ACC112 (cell line): Measurements from ENCODE around the gene TBC1D22A.

Experiments
- H2AFZ ChIP-seq: fragments of 200-600 bp; sonication (generic); one replicate; pipeline ENCODE4 v1.6.0; 2017; ENCODE audit warnings: antibody characterized with exemption, low read length; ENCODE audit not compliant: unreplicated experiment
- H3K27ac ChIP-seq: fragments of 200-600 bp; sonication (generic); 2 replicates; pipeline ENCODE4 v1.5.1; 2014; ENCODE audit warnings: low read depth, mild to moderate bottlenecking, antibody characterized with exemption, low read length, moderate library complexity
- H3K27me3 ChIP-seq: fragments of 200-600 bp; sonication (generic); 2 replicates; pipeline ENCODE4 v1.6.1; 2014; ENCODE audit warnings: mild to moderate bottlenecking, antibody characterized with exemption, low read length, moderate library complexity, mixed read lengths; ENCODE audit not compliant: insufficient read depth
- H3K36me3 ChIP-seq: fragments of 200-600 bp; sonication (generic); 2 replicates; pipeline ENCODE4 v1.6.1; 2016; ENCODE audit warnings: mild to moderate bottlenecking, antibody characterized with exemption, low read length, moderate library complexity, mixed read lengths; ENCODE audit not compliant: insufficient read depth
- H3K4me1 ChIP-seq: fragments of 200-600 bp; sonication (generic); one replicate; pipeline ENCODE4 v1.6.1; 2016; ENCODE audit warnings: low read length, mixed read lengths; ENCODE audit not compliant: insufficient read depth, unreplicated experiment, control insufficient read depth
- H3K4me3 ChIP-seq: fragments of 200-600 bp; sonication (generic); 2 replicates; pipeline ENCODE4 v1.5.1; 2014; ENCODE audit warnings: mild to moderate bottlenecking, low read depth, low read length
- H3K79me2 ChIP-seq: fragments of 200-600 bp; sonication (generic); one replicate; pipeline ENCODE4 v1.6.0; 2016; ENCODE audit warnings: low read length; ENCODE audit not compliant: control insufficient read depth, unreplicated experiment, insufficient read depth

The TBC1D22A gene

DNA sequence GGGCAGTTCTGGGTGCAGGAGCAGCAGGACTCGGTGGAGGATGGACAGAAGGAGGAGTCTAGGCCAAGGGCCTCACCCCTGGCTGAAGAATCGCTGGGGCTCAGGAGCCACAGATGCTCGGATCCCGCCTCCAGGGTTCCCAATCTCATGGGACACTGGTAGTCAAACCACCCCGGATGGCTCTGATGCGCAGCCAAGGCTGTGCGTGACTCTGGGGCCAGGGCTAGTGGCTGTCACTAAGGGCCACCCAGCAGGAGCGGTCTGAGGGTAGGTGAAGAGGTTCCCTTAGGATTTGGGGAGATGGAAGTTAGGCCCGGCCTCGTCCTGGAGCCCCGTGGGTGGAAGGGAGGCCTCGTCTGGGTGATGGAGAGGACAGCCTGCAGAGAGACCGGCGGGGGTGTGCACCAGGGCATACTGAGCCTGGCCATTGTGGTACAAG is 300.6 kb downstream of the TBC1D22A start:
- Histone ChIP-seq H3K27me3 (no peaks in the 10 kb centered on the region), H3K36me3 (no peaks in the 10 kb centered on the region)

DNA sequence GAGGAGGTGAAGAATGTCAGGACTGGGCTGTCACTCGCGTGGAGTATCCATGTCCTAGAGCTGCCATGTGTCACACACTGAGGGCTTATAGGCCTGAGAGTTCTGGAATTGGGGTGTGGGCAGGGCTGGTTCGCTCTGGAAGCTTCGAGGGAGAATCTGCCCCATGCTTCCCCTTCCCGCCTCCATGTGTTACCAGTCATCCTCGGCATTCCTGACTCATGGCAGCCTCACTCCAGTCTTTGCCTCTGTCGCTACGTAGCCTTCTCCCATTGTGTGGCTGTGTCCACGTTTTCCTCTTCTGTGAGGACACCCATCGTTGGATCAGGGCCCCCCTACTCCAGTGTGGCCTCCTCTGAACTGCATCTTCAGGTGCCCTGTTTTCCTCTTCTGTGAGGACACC is 301.2 kb downstream of the TBC1D22A start:
- Histone ChIP-seq H3K79me2 (no peaks in the 10 kb centered on the region), H3K36me3 (no peaks in the 10 kb centered on the region), H2AFZ (no peak overlapping the region), H3K27ac (no peak overlapping the region), H3K4me1 (no peaks in the 10 kb centered on the region), H3K27me3 (no peaks in the 10 kb centered on the region), H3K4me3 (no peak overlapping the region)

More for the DNA sequence above, 300.6 kb downstream of the TBC1D22A start:
- H2AFZ ChIP-seq = no peak overlapping the region
- no peak overlapping the region for H3K4me3 ChIP-seq
- H3K4me1 ChIP-seq = no peaks in the 10 kb centered on the region
- H3K79me2 ChIP-seq = no peaks in the 10 kb centered on the region
- H3K27ac ChIP-seq = no peak overlapping the region

DNA sequence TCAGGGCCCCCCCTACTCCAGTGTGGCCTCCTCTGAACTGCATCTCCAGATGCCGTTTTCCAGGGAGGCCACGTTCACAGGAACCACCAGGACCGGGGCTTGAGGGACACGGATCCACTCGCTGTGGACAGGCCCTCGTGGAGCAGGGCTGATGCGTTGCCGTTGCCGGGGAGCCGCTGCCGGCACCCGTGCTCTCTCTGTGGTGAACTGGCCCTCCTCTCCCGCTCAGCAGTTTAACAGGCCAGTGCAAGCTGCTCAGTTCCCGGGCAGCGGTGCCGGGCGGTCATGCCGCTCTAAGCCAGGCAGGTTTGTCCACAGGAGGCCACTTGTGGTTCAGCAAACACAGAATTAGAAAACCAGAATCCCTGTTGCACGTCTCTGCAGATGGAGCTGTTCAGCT is 301.6 kb downstream of the TBC1D22A start:
- Histone ChIP-seq H3K36me3 (no peaks in the 10 kb centered on the region), H3K79me2 (no peaks in the 10 kb centered on the region), H3K27me3 (no peaks in the 10 kb centered on the region), H3K4me1 (no peaks in the 10 kb centered on the region), H3K4me3 (no peak overlapping the region), H2AFZ (no peak overlapping the region), H3K27ac (no peak overlapping the region)

DNA sequence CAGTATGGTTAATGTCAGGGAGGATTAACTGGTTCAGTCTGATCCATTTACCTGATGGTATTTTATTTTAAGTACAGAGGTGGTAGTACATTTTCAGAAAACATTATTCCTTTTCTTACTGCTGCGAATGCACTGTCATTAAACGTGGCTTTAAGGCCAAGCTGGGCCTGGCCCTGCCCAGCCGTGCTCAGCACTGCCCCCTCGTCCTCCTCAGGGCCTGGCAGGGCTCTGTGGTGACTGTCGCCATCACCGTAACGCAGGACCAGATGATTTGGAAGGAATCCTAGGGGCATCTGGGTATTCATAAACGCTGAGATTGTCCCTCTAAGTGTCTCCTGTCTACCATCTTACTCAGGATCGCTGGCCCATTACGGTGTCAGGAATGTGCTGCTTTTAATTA is 302.0 kb downstream of the TBC1D22A start:
- no peaks in the 10 kb centered on the region for H3K36me3 ChIP-seq
- no peaks in the 10 kb centered on the region for H3K79me2 ChIP-seq
- H3K27ac ChIP-seq = no peak overlapping the region
- H2AFZ ChIP-seq = no peak overlapping the region
- no peaks in the 10 kb centered on the region for H3K4me1 ChIP-seq
- no peaks in the 10 kb centered on the region for H3K27me3 ChIP-seq
- H3K4me3 ChIP-seq = no peak overlapping the region

DNA sequence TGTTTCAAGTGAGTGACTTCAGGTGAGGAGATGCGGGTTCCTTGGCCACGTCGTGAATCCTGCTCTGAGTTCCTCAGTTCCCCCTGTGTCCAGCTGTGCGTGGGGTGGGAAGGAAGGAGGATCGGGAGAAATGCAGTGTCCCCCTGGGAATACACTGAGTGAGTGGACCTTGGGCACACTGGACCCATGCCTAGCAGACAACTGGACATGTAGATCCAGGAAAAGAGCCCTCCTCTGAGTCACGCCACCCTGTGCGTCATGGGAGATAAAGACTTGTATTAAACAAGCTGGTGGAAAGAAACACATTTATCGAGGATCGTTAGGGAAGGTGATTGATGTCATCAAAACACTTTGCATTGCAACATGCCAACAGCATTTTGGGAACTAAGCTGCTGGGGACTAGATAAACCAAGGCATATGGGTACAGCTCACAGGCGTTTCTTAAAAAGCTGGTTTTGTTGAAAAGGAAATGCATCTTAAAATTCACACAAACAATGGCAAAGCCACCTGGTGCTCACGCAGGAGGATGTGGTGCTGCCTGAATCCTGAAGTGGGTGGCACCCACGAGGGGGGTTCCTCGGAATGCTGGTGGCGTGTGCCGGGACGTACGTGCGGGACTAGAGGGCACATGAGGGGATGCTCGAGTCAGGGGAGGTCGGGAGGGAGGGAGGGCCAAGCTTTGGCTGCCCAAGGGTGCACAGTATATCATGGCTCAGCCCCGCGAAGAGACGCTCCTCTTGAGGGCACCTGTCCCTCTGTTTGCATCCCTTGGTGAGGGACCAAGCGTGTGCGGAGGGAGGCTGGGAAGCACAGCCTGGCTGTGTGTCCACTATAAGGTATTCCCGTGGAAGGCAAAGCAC is 303.5 kb downstream of the TBC1D22A start:
- no peaks in the 10 kb centered on the region for H3K4me1 ChIP-seq
- no peak overlapping the region for H3K4me3 ChIP-seq
- no peaks in the 10 kb centered on the region for H3K27me3 ChIP-seq
- no peaks in the 10 kb centered on the region for H3K36me3 ChIP-seq
- H3K27ac ChIP-seq = no peak overlapping the region
- H3K79me2 ChIP-seq = no peaks in the 10 kb centered on the region
- no peak overlapping the region for H2AFZ ChIP-seq

DNA sequence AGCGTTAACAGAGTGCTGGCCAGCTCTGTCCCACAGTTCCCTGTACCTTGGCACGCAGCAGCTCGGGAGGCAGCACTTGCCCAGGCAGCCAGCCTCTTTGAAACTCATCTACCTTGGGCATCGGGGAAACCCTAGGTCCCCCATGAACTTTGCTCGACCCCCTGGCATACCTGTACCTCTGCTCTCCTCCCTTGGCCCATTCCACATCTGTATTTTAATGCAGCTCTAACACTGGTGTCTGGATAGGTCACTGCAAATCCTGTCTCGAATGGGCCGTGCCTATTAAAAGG is 304.1 kb downstream of the TBC1D22A start:
- Histone ChIP-seq H3K4me1 (no peaks in the 10 kb centered on the region), H3K27me3 (no peaks in the 10 kb centered on the region), H3K36me3 (no peaks in the 10 kb centered on the region), H3K27ac (no peak overlapping the region), H3K4me3 (no peak overlapping the region), H2AFZ (no peak overlapping the region), H3K79me2 (no peaks in the 10 kb centered on the region)

DNA sequence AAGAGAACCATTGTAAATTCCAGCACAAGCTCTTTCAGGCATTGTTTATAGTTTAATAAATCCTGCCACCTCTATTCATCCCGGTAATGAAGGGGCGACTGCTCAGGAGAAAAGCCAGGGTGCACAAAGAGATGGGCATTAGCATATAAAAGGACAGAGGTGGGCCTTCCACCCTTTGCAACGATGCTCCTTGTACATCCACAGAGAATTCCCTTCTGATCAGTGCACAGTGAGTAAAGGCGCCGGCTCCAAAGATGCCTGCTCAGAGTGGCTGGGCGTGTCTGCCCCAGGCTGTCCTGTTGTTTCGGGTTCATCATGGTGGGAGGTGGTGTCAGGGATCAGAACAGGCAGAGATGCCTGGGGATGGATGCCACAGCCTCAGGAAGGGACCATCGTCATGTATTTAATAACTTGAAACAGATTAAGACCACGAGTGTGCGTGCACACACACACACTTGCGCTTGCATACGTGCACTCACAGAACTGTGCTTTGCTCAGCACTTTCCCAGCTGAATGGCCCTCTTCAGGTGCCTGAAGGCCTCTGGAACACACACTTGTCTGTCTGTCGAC is 305.0 kb downstream of the TBC1D22A start:
- Histone ChIP-seq H3K27ac (no peak overlapping the region), H3K4me1 (no peaks in the 10 kb centered on the region), H3K27me3 (no peaks in the 10 kb centered on the region), H3K79me2 (no peaks in the 10 kb centered on the region), H2AFZ (no peak overlapping the region), H3K36me3 (no peaks in the 10 kb centered on the region), H3K4me3 (no peak overlapping the region)

DNA sequence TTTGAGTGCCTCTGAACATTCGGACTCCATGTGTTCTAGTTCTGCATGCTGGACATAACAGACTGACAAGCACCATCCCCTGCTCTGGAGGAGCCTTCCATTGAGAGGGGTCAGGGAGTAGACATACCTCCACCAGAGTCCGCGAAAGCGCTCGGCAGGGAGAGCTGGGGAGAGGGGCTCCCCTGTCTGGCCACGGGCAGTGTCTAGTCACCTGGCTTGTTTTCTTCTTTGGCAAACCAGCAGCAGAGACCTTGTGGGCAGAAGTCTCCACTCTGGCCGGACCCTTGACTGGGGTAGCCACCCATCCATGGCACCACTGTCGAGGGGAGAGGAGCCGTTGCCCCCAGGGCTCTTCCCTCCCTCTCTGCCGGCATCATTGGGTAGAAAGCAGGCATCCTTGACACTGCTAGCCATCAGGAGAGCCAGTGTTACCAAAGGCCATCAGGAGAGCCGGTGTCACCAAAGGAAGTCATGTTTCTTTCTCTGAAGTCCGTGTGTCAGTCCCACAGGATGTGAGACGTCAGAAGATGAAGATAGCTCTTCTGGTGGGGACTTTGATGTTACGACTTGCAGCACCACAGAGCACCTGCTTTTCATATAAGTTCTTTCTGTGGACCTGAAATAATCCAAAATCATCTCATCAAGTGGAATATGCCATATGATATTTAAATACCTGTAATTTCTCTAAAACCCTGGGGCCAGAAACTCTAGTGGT is 305.6 kb downstream of the TBC1D22A start:
- Histone ChIP-seq H3K27ac (no peak overlapping the region), H2AFZ (no peak overlapping the region), H3K4me1 (no peaks in the 10 kb centered on the region), H3K79me2 (no peaks in the 10 kb centered on the region), H3K4me3 (no peak overlapping the region), H3K36me3 (no peaks in the 10 kb centered on the region), H3K27me3 (no peaks in the 10 kb centered on the region)

DNA sequence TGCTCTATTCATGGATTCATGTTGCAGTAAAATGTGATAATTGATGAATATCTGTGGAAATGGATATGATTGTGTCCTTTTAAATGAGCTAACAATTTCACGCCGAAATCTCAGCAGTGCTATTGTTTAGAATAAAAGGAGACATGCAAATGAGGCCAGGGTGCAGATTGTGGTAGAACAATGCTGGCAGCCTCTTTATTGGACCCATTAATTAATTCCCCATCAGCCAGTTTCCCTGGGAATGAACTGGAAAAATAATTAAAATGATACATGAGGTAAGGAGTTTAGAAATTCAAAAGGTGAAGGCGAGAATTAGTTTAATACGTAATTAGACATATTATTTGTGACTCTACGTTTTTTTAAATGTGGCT is 306.2 kb downstream of the TBC1D22A start:
- Histone ChIP-seq H3K36me3 (no peaks in the 10 kb centered on the region), H3K79me2 (no peaks in the 10 kb centered on the region), H2AFZ (no peak overlapping the region), H3K4me3 (no peak overlapping the region), H3K27ac (no peak overlapping the region), H3K27me3 (no peaks in the 10 kb centered on the region), H3K4me1 (no peaks in the 10 kb centered on the region)

DNA sequence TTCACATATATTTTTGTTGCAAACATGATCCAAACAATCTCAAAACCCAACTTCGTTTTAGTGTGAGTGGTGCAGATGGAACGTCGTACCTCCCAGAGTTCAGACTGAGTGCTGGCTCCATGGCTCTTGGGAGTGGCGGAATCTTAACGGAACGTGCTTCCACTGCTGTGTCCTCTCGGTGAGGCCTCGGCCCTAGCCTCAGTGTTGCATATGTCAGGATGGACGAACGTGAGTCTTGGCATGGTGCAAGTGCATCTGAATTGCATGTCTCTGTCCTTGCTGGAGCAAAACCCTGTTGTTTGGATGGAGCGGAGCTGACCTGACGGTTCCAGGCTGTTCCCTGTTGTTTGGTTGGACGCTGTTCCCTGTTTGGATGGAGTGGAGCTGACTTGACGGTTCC is 306.8 kb downstream of the TBC1D22A start:
- Histone ChIP-seq H2AFZ (no peak overlapping the region), H3K4me1 (no peaks in the 10 kb centered on the region), H3K4me3 (no peak overlapping the region), H3K79me2 (no peaks in the 10 kb centered on the region), H3K36me3 (no peaks in the 10 kb centered on the region), H3K27me3 (no peaks in the 10 kb centered on the region), H3K27ac (no peak overlapping the region)
